Measurements from ENCODE around the gene BMP6. TPM values are rescaled to one million over a fixed set of nuclear protein-coding genes. Genes with fewer than 3 reads are reported as not detected.

BMP6 gene
- total and polyA plus RNA-seq, 10 of the 15 experiments (the other 5 are each of a cell fraction or from before 2014, with no cell fraction given), result 0.02 to 0.15 (median 0.05) TPM; not detected in 5

GRCh38 chr6:7899101-7899888 is 173.4 kb downstream of the BMP6 start (continued):
- TF ChIP-seq CTCF (IDR thresholded peaks at IDR 0.05 in 2 of 3, conservative IDR thresholded peaks at IDR 0.05 in 1 of 3; ENCODE audit: control insufficient read depth in 2 of 3, extremely low read depth in 1 of 3, insufficient read depth in 1 of 3, low read depth in 3 of 3, low read length in 3 of 3), result peak; percentile 31 to 50 (median 34); a peak in 4 of 6 replicates
- TF ChIP-seq GABPA (IDR thresholded peaks at IDR 0.05; ENCODE audit: low read depth), result no peak
- no peak for TF ChIP-seq SREBF2 (IDR thresholded peaks at IDR 0.05; ENCODE audit: low read length)

DNA sequence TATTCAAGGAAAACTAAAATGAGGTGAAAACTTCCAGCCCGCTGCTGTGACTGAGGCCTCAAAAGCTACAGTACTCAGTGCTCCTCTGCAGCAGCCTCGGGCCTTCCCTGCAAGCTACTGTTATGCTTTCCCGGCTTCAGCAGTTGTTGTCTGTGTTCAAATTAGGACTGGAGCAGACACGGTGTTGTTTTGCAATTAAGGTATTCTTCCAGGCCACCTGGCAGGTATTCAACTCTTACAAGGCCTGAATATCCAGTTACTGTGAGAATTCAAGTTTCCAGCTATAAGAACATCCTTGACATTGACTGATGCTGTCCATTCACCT is 174.0 kb downstream of the BMP6 start:
- peaks cover 21% of the 10 kb centered on the region for H3K4me1 ChIP-seq (ENCODE audit: control insufficient read depth, insufficient read depth, low read length)
- ATAC-seq, result no peak
- BruUV-seq (replicated peaks), result no TSS peak
- no peak overlapping the region for H3K4me3 ChIP-seq
- in situ Hi-C loops (cut with MboI) (no loop called here), intact Hi-C loops (cut with micrococcal nuclease; ENCODE audit: unreplicated experiment) (loop anchor here (1.0 to 5.0 kb wide), 3 partner anchors 92 to 178 kb away; partner anchors contain the start of gene BLOC1S5)
- CTCF ChIA-PET, result interaction anchor here (0.7 to 2.4 kb wide), 10 partner anchors 10 to 319 kb away, joined by 3 to 16 read pairs (median 6); no protein-coding TSS in a partner anchor
- H3K36me3 ChIP-seq (ENCODE audit: control insufficient read depth in 2 of 2, insufficient read depth in 2 of 2, low read length in 1 of 2), result peaks cover 28 to 64% of the 10 kb centered on the region in 2 experiments
- no peaks in the 10 kb centered on the region for H3K9me3 ChIP-seq (replicated peaks; ENCODE audit: control insufficient read depth, insufficient read depth, low read length)
- no peak overlapping the region for H2AFZ ChIP-seq (ENCODE audit: control insufficient read depth, low read depth, low read length)
- WGBS (ENCODE audit: insufficient coverage, insufficient replicate concordance, low lambda C conversion rate, missing lambda C conversion rate), result 93% methylated on average over 4 of the region's 4 CpGs
- H3K4me2 ChIP-seq (ENCODE audit: control insufficient read depth, insufficient read depth), result no peak overlapping the region
- no peak overlapping the region for H3K9ac ChIP-seq (ENCODE audit: control insufficient read depth, insufficient read depth, low read length)
- peaks cover 6% of the 10 kb centered on the region for H3K79me2 ChIP-seq (ENCODE audit: control insufficient read depth, insufficient read depth, low read length)
- no peak overlapping the region for H3K27ac ChIP-seq (ENCODE audit: control insufficient read depth, insufficient read depth)
- SMC1A ChIA-PET (ENCODE audit: uncharacterized antibody, unreplicated experiment), result interaction anchor here (0.9 to 3.3 kb wide), 9 partner anchors 9 to 319 kb away, joined by 3 to 20 read pairs (median 4); no protein-coding TSS in a partner anchor
- no peak for FAIRE-seq
- DNase-seq (ENCODE audit: low read depth, low spot score), result no peak
- POLR2A ChIA-PET, result no interaction called here
- no peaks in the 10 kb centered on the region for H3K27me3 ChIP-seq (replicated peaks in 1 of 2; ENCODE audit: control insufficient read depth in 2 of 2, insufficient read depth in 2 of 2, low read length in 1 of 2)
- RAD21 ChIA-PET (ENCODE audit: unreplicated experiment), result interaction anchor here (0.9 to 2.0 kb wide), 6 partner anchors 93 to 319 kb away, joined by 3 to 11 read pairs (median 6); no protein-coding TSS in a partner anchor
- peaks cover 6% of the 10 kb centered on the region for H4K20me1 ChIP-seq (ENCODE audit: control insufficient read depth, insufficient read depth)
- TF ChIP-seq BCL11A (IDR thresholded peaks at IDR 0.05; ENCODE audit: low read depth, low read length), result no peak
- TF ChIP-seq KLF5 (IDR thresholded peaks at IDR 0.05; ENCODE audit: partially characterized antibody), result no peak
- TF ChIP-seq CBX3 (IDR thresholded peaks at IDR 0.05; ENCODE audit: borderline replicate concordance, low read depth), result no peak
- no peak for TF ChIP-seq ATF3 (IDR thresholded peaks at IDR 0.05; ENCODE audit: borderline replicate concordance, extremely low read depth, low read depth, low read length)
- no peak for TF ChIP-seq MEF2B (IDR thresholded peaks at IDR 0.05; ENCODE audit: partially characterized antibody, poor library complexity, severe bottlenecking)
- no peak for TF ChIP-seq EP300 (IDR thresholded peaks at IDR 0.05; ENCODE audit: borderline replicate concordance in 1 of 2, control insufficient read depth in 1 of 2, low read depth in 2 of 2, low read length in 2 of 2)
- TF ChIP-seq CBX5 (IDR thresholded peaks at IDR 0.05; ENCODE audit: low read depth), result no peak
- TF ChIP-seq, protein P1, sequence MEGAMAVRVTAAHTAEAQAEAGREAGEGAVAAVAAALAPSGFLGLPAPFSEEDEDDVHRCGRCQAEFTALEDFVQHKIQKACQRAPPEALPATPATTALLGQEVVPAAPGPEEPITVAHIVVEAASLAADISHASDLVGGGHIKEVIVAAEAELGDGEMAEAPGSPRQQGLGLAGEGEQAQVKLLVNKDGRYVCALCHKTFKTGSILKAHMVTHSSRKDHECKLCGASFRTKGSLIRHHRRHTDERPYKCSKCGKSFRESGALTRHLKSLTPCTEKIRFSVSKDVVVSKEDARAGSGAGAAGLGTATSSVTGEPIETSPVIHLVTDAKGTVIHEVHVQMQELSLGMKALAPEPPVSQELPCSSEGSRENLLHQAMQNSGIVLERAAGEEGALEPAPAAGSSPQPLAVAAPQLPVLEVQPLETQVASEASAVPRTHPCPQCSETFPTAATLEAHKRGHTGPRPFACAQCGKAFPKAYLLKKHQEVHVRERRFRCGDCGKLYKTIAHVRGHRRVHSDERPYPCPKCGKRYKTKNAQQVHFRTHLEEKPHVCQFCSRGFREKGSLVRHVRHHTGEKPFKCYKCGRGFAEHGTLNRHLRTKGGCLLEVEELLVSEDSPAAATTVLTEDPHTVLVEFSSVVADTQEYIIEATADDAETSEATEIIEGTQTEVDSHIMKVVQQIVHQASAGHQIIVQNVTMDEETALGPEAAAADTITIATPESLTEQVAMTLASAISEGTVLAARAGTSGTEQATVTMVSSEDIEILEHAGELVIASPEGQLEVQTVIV (IDR thresholded peaks at IDR 0.05; ENCODE audit: borderline replicate concordance, partially characterized antibody), result no peak
- TF ChIP-seq, protein P2, sequence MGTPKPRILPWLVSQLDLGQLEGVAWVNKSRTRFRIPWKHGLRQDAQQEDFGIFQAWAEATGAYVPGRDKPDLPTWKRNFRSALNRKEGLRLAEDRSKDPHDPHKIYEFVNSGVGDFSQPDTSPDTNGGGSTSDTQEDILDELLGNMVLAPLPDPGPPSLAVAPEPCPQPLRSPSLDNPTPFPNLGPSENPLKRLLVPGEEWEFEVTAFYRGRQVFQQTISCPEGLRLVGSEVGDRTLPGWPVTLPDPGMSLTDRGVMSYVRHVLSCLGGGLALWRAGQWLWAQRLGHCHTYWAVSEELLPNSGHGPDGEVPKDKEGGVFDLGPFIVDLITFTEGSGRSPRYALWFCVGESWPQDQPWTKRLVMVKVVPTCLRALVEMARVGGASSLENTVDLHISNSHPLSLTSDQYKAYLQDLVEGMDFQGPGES (IDR thresholded peaks at IDR 0.05), result no peak
- TF ChIP-seq BHLHE40 (IDR thresholded peaks at IDR 0.05; ENCODE audit: borderline replicate concordance in 1 of 2, low read depth in 2 of 2, low read length in 1 of 2), result no peak
- TF ChIP-seq GATAD2B (conservative IDR thresholded peaks at IDR 0.05; ENCODE audit: low read depth), result no peak
- TF ChIP-seq IRF4 (IDR thresholded peaks at IDR 0.05; ENCODE audit: low read depth, low read length), result no peak
